NT2/D1 (cell line): ENCODE measurements around the gene GAP43.

ENCODE experiments used
- YY1 ChIP-seq: IDR thresholded peaks from 2 replicates; pipeline ENCODE4 v1.6.1; 2011; ENCODE audit not compliant: insufficient read length, insufficient read depth
- ZNF274 ChIP-seq: IDR thresholded peaks from 2 replicates; pipeline ENCODE4 v1.6.1; 2011; ENCODE audit warnings: mild to moderate bottlenecking, low read depth, low read length

DNA sequence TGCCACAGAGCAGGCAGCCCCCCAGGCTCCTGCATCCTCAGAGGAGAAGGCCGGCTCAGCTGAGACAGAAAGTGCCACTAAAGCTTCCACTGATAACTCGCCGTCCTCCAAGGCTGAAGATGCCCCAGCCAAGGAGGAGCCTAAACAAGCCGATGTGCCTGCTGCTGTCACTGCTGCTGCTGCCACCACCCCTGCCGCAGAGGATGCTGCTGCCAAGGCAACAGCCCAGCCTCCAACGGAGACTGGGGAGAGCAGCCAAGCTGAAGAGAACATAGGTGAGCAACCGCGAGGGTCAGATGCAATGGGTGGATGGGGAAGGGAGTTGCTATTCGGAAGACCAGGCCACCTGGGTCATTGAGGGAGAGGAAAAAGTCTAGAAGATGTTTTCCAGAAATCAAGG, 53.0 kb downstream of the GAP43 start:
- no peak for TF ChIP-seq YY1
- TF ChIP-seq ZNF274 = no peak
